WERI-Rb-1 (cell line): ENCODE results near the gene ART1.

Source experiments
- DNase-seq: peaks from one replicate; pipeline ENCODE4 v3.0.0-alpha.2; 2020
- H3K27ac ChIP-seq: fragments of 250-450 bp; sonication (Bioruptor Pico); 2 replicates; pipeline ENCODE4 v1.5.1; 2020; ENCODE audit warnings: mild to moderate bottlenecking, moderate library complexity
- H3K27me3 ChIP-seq: fragments of 250-450 bp; sonication (Bioruptor Pico); 2 replicates; pipeline ENCODE4 v1.5.1; 2021; ENCODE audit warnings: mild to moderate bottlenecking, low read depth, moderate library complexity; ENCODE audit not compliant: insufficient read depth, severe bottlenecking
- H3K36me3 ChIP-seq: fragments of 250-450 bp; sonication (Bioruptor Pico); 2 replicates; pipeline ENCODE4 v1.5.1; 2020; ENCODE audit warnings: mild to moderate bottlenecking, moderate library complexity
- H3K4me3 ChIP-seq: 2 replicates; pipeline ENCODE4 v1.5.1; 2011; ENCODE audit warnings: low read depth, mild to moderate bottlenecking, control low read depth, low read length
- H3K9me3 ChIP-seq: fragments of 250-450 bp; sonication (Bioruptor Pico); 2 replicates; pipeline ENCODE4 v1.5.1; 2021; ENCODE audit warnings: mild to moderate bottlenecking, moderate library complexity; ENCODE audit not compliant: severe bottlenecking
- CTCF ChIP-seq: IDR thresholded peaks from 2 replicates; pipeline ENCODE4 v1.5.1; 2011; ENCODE audit warnings: low read depth, mild to moderate bottlenecking, control low read depth, inconsistent platforms, low read length

The ART1 gene

DNA sequence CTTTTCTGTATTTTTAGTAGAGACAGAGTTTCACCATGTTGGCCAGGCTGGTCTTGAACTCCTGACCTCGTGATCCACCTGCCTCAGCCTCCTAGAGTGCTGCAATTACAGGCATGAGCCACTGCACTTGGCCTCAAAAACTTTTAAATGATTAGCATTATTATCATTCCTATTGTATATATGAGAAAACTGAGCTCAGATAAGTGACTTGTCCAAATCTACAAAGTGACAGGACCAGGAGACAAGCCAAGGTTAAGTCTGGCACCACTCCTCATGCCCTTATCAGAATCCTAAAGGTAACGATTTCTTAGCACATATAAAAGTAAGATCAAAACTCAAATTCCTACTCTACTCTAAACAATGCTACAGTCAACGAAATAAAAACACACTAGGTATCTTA is 58.5 kb downstream of the ART1 start:
- no peaks in the 10 kb centered on the region for H3K9me3 ChIP-seq
- no peak overlapping the region for H3K27ac ChIP-seq
- no peak for DNase-seq
- TF ChIP-seq CTCF: no peak
- H3K4me3 ChIP-seq: no peak overlapping the region
- peaks cover 90% of the 10 kb centered on the region for H3K36me3 ChIP-seq
- no peaks in the 10 kb centered on the region for H3K27me3 ChIP-seq

- Histone ChIP-seq H3K27ac (no peak overlapping the region), H3K4me3 (no peak overlapping the region), H3K9me3 (no peaks in the 10 kb centered on the region), H3K27me3 (no peaks in the 10 kb centered on the region), H3K36me3 (peaks cover 86% of the 10 kb centered on the region)
- no peak for TF ChIP-seq CTCF
- DNase-seq: no peak
Measured at GRCh38 chr11:3707176-3707575, 62.2 kb downstream of the ART1 start.

- Histone ChIP-seq H3K36me3 (peaks cover 88% of the 10 kb centered on the region), H3K9me3 (no peaks in the 10 kb centered on the region), H3K4me3 (no peak overlapping the region), H3K27me3 (no peaks in the 10 kb centered on the region), H3K27ac (no peak overlapping the region)
- no peak for TF ChIP-seq CTCF
- DNase-seq: no peak
Measured at GRCh38 chr11:3709977-3710376, 65.0 kb downstream of the ART1 start.

DNA sequence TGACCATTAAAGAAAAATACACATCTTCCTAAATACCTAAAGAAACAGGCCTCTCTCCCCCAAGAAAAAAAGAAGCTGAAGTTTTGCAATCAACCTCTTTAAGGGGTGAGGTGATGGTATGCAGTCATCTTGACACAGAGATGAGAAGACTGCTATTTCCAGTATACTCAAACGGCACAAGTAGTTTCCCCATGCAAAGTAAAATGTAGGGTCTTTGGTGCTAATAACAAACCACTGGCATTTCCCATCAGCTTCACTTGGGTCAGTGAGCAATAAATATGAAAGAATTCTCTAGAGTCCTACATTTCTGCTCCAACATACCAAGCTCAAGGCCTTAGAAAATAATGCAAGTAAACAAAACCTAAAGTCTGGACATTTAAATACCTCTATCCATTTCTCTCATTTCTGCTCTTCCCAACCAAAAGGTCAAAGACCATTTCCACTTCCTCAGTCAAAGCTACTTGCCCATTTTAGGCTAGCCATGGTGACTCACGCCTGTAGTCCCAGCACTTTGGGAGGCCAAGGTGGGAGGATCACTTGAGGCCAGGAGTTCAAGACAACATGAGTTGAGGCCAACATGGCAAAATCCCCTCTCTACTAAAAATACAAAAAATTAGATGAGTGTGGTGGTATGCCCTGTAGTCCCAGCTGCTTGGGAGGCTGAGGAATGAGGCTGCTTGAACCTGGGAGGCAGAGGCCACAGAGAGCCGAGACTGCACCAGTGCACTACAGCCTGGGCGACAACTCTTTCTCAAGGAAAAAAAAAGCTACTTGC is 65.7 kb downstream of the ART1 start:
- DNase-seq: no peak
- Histone ChIP-seq H3K27ac (no peak overlapping the region), H3K36me3 (peaks cover 86% of the 10 kb centered on the region), H3K27me3 (no peaks in the 10 kb centered on the region), H3K9me3 (no peaks in the 10 kb centered on the region), H3K4me3 (no peak overlapping the region)
- TF ChIP-seq CTCF: no peak

DNA sequence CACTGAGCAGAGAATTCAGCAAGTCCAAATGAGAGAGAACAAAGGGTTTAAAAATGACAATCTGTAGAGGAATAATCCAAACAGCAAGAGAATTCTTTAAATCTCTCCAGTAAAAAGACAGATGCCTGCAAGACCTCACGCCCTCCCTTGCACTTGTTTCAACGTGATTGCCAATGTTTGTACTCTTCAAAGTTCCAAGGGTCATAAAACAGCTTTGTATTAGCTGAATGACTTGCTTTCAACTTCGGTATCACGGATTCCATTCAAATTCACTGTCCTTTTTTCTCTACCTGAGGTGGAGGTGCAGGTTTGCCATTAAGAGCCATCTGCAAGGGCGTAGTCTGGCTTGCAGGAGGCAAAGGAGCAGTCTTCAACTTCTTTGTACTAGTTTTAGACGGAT is 67.3 kb downstream of the ART1 start:
- Histone ChIP-seq H3K27ac (no peak overlapping the region), H3K27me3 (no peaks in the 10 kb centered on the region), H3K36me3 (peaks cover 89% of the 10 kb centered on the region), H3K9me3 (no peaks in the 10 kb centered on the region), H3K4me3 (no peak overlapping the region)
- no peak for DNase-seq
- TF ChIP-seq CTCF: no peak
